ENCODE results near the gene CGB1. TPM values are rescaled to one million over a fixed set of nuclear protein-coding genes. Genes with fewer than 3 reads are reported as not detected.

Gene CGB1
- total and polyA plus RNA-seq, 7 donors, result not detected

GRCh38 chr19:49006905-49007304, 29.8 kb downstream of the CGB1 start:
- Histone ChIP-seq H3K4me1 (no peaks in the 10 kb centered on the region), H3K4me3 (no peak overlapping the region), H3K27ac (no peak overlapping the region), H3K27me3 (ENCODE audit: insufficient read depth in 3 of 3, low read length in 2 of 3) (no peaks in the 10 kb centered on the region), H3K36me3 (ENCODE audit: insufficient read depth in 1 of 2, low read depth in 1 of 2) (peaks cover 10 to 99% of the 10 kb centered on the region in 2 donors), H3K9me3 (no peaks in the 10 kb centered on the region)
- 95 to 98% (median 97%) methylated on average over 22 of the region's 22 CpGs for WGBS, 3 donors
- ATAC-seq (no peak), DNase-seq (no peak)
- intact Hi-C loops (cut with DNase I), result no loop called here
- TF ChIP-seq CTCF (IDR thresholded peaks at IDR 0.05), result no peak

DNA sequence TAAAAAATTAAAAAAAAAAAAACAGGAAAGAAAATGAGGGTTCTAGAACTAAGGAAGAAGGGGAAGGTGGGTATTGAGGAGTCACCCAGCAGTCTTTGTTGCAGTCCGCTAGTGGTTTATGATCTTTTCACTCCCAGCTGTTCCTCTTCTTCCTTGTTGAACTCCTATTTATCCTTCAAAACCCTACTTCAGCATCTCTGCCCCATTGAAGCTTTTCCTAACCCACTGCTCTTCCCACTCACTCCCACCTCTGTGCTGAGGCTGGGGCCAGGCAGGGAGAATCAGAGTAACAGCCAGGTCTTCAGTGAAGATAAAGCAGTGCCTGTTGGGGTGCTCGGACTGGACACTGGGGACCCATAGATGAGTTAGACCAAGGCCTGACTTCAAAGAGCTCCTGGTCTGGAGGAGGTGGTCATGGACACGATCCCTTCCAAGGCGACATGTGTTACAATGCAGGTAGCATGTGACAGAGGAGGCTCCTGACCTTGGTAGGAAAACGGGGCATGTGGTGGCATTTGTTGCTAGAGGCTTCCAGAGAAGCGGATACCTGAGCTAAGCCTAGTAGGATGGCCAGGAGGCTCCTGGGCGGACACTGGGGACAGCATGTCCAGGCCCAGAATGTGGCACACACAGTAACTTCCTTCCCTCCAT, 31.6 kb downstream of the CGB1 start:
- Histone ChIP-seq H3K36me3 (ENCODE audit: insufficient read depth in 1 of 2, low read depth in 1 of 2) (peaks cover 7 to 89% of the 10 kb centered on the region in 2 donors), H3K4me1 (no peaks in the 10 kb centered on the region), H3K27me3 (ENCODE audit: insufficient read depth in 3 of 3, low read length in 2 of 3) (no peaks in the 10 kb centered on the region), H3K27ac (no peak overlapping the region), H3K9me3 (no peaks in the 10 kb centered on the region), H3K4me3 (no peak overlapping the region)
- WGBS, 3 donors, result 87 to 93% (median 92%) methylated on average over 7 of the region's 7 CpGs
- DNase-seq (no peak), ATAC-seq (no peak)
- no peak for TF ChIP-seq CTCF (IDR thresholded peaks at IDR 0.05)
- intact Hi-C loops (cut with DNase I), result no loop called here

- Histone ChIP-seq H3K4me3 (no peak overlapping the region), H3K36me3 (ENCODE audit: insufficient read depth in 1 of 2, low read depth in 1 of 2) (peaks cover 4 to 86% of the 10 kb centered on the region in 2 donors), H3K9me3 (no peaks in the 10 kb centered on the region), H3K27me3 (ENCODE audit: insufficient read depth in 3 of 3, low read length in 2 of 3) (no peaks in the 10 kb centered on the region), H3K4me1 (peaks cover 5% of the 10 kb centered on the region), H3K27ac (no peak overlapping the region)
- 95 to 100% (median 98%) methylated on average over 15 of the region's 15 CpGs for WGBS, 3 donors
- ATAC-seq (no peak), DNase-seq (no peak)
- no peak for TF ChIP-seq CTCF (IDR thresholded peaks at IDR 0.05)
- intact Hi-C loops (cut with DNase I), result no loop called here
Measured at GRCh38 chr19:49004133-49004532, 32.6 kb downstream of the CGB1 start.

DNA sequence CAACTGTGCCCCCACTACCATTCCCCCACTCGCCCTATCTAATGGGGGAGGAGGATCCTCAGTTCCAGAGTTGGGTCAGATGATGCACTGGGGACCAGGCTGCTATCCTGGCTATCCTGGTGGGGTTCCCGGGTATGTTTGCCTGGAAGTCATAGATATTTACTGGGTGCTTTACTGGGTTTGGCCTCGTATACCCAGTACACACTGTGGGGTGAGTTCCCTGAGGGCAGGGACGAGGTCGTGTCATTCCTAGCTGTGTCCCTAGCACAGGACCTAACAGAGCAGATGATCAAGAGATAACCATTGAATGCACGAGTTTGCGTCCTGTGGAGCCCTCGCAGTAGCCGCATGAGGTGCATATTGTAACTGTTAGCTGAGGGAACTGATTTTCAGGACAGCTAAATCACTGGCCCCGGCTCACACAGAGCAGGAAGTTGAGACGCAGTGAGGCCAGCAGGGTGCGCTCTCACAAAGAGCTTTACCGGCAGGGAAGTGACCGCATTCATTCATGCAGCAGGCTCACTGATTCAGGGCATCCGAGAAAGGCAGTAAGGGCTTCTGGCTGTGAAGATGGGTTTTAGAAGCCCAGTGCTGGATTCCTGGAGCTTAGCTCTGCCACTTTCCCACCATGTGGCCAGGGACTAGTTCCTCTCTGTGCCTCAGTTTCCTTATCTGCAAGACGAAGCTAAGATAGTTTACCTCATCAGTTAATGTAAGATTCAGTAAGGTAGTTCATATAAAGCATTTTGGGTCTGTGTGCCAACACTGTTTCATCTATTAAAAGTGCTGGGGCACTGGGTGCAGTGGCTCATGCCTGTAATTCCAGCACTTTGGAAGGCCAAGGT, 37.0 kb downstream of the CGB1 start:
- intact Hi-C loops (cut with DNase I), result loop anchor here (5.0 to 10.0 kb wide), 3 partner anchors 68 to 205 kb away; partner anchors contain the start of genes HRC (in 1 of the 2) and TRPM4 (in 1 of the 2)
- peak; percentile 47 to 75 (median 70) for ATAC-seq

More for the DNA sequence above, 37.0 kb downstream of the CGB1 start:
- peak; percentile 60 for TF ChIP-seq CTCF (IDR thresholded peaks at IDR 0.05)
- 56 to 61% (median 61%) methylated on average over 16 of the region's 16 CpGs for WGBS, 3 donors
- Histone ChIP-seq H3K4me3 (no peak overlapping the region), H3K4me1 (peaks cover 14% of the 10 kb centered on the region), H3K27ac (peak overlapping the region; percentile 16), H3K27me3 (ENCODE audit: insufficient read depth in 3 of 3, low read length in 2 of 3) (no peaks in the 10 kb centered on the region), H3K9me3 (no peaks in the 10 kb centered on the region), H3K36me3 (ENCODE audit: insufficient read depth in 1 of 2, low read depth in 1 of 2) (peaks cover 0 to 43% of the 10 kb centered on the region in 2 donors)
- peak; percentile 56 to 78 for DNase-seq

All from psoas muscle (tissue), 8 donors.